IMR-90 (cell line): Measurements from ENCODE around the gene PDCD11. TPM values are rescaled to one million over a fixed set of nuclear protein-coding genes. Genes with fewer than 3 reads are reported as not detected.

Experiments used
- ATAC-seq: fragments of 200-7000 bp; cut with Tn5 transposase; 2 replicates; pipeline ENCODE4 v1.9.1; 2020; ENCODE audit warnings: low read depth, mild to moderate bottlenecking, moderate library complexity
- BruUV-seq: library from RNA; stranded (reverse); fragments of 400-500 nt; replicated peaks from 2 replicates; lab custom pipeline; 2021; lab: Mats Ljungman, UMichigan
- CTCF ChIA-PET: fragments of 300-600 bp; formaldehyde crosslinking; extraction: SDS; loops from one replicate; lab custom pipeline; 2021; ENCODE audit warnings: antibody characterized with exemption; lab: Yijun Ruan, JAX
- POLR2A ChIA-PET: fragments of 300-600 bp; sonication (Branson Sonifier 250); formaldehyde crosslinking; loops from one replicate; lab custom pipeline; 2022; ENCODE audit warnings: antibody characterized with exemption; ENCODE audit not compliant: unreplicated experiment; lab: Charles Lee
- DNase-seq: peaks from one replicate; pipeline ENCODE4 v3.0.0; 2013
- H2AFZ ChIP-seq: replicated peaks from 2 replicates; pipeline ENCODE3; 2013; ENCODE audit warnings: low read length, mild to moderate bottlenecking; ENCODE audit not compliant: poor library complexity
- H2AK5ac ChIP-seq: 2 replicates; pipeline ENCODE4 v1.6.1; 2013; ENCODE audit warnings: low read depth, low read length, inconsistent platforms
- H2AK9ac ChIP-seq: replicated peaks from 2 replicates; pipeline ENCODE3; 2013; ENCODE audit warnings: mild to moderate bottlenecking, low read depth, low read length, moderate library complexity; ENCODE audit not compliant: poor library complexity
- H2BK120ac ChIP-seq: 2 replicates; pipeline ENCODE4 v1.6.1; 2013; ENCODE audit warnings: low read depth, low read length, inconsistent platforms
- H2BK15ac ChIP-seq: 3 replicates; pipeline ENCODE4 v1.6.1; 2013; ENCODE audit warnings: low read depth, low read length, inconsistent platforms
- H2BK20ac ChIP-seq: 2 replicates; pipeline ENCODE4 v1.6.1; 2013; ENCODE audit warnings: low read depth, mild to moderate bottlenecking, inconsistent platforms, low read length, moderate library complexity
- H2BK5ac ChIP-seq: 2 replicates; pipeline ENCODE4 v1.6.1; 2013; ENCODE audit warnings: mild to moderate bottlenecking, low read depth, low read length, inconsistent platforms; ENCODE audit not compliant: poor library complexity, severe bottlenecking
- H3K14ac ChIP-seq: replicated peaks from 2 replicates; pipeline ENCODE4 v1.6.1; 2013; ENCODE audit warnings: low read depth, low read length, inconsistent platforms
- H3K18ac ChIP-seq: 2 replicates; pipeline ENCODE4 v1.6.1; 2013; ENCODE audit warnings: low read depth, low read length, control low read depth
- H3K23ac ChIP-seq: 2 replicates; pipeline ENCODE4 v1.6.1; 2013; ENCODE audit warnings: low read depth, low read length, inconsistent platforms
- H3K27ac ChIP-seq: 2 replicates; pipeline ENCODE4 v1.5.1; 2013; ENCODE audit warnings: mild to moderate bottlenecking, control low read depth, low read length; ENCODE audit not compliant: insufficient read depth
- H3K27me3 ChIP-seq: 2 replicates; pipeline ENCODE4 v1.6.1; 2013; ENCODE audit warnings: low read length; ENCODE audit not compliant: control insufficient read depth, insufficient read depth
- H3K36me3 ChIP-seq: 2 replicates; pipeline ENCODE4 v1.6.1; 2013; ENCODE audit warnings: low read length, mixed read lengths; ENCODE audit not compliant: control insufficient read depth, insufficient read depth
- H3K4ac ChIP-seq: 2 replicates; pipeline ENCODE4 v1.6.1; 2013; ENCODE audit warnings: low read depth, low read length, inconsistent platforms
- H3K4me1 ChIP-seq: 2 replicates; pipeline ENCODE4 v1.6.1; 2013; ENCODE audit warnings: low read length, mixed read lengths; ENCODE audit not compliant: control insufficient read depth, insufficient read depth
- H3K4me2 ChIP-seq: 2 replicates; pipeline ENCODE4 v1.6.1; 2013; ENCODE audit warnings: low read depth, mild to moderate bottlenecking, control low read depth, low read length, moderate library complexity
- H3K4me3 ChIP-seq: 2 replicates; pipeline ENCODE4 v1.5.1; 2013; ENCODE audit warnings: low read depth, mild to moderate bottlenecking, control low read depth, low read length, moderate library complexity; ENCODE audit not compliant: insufficient read depth
- H3K56ac ChIP-seq: 2 replicates; pipeline ENCODE4 v1.6.1; 2013; ENCODE audit warnings: low read length, inconsistent platforms; ENCODE audit not compliant: insufficient read depth; ENCODE audit errors: extremely low read depth
- H3K79me1 ChIP-seq, 2 experiments: 2 replicates each; pipeline ENCODE4 v1.6.1; 2013; ENCODE audit warnings: low read length in 2 of 2, inconsistent platforms in 1 of 2, low read depth in 1 of 2
- H3K9ac ChIP-seq: 2 replicates; pipeline ENCODE4 v1.6.1; 2013; ENCODE audit warnings: low read depth, low read length, control low read depth
- H3K9me1 ChIP-seq: 2 replicates; pipeline ENCODE4 v1.6.1; 2013; ENCODE audit warnings: low read length, inconsistent platforms; ENCODE audit not compliant: insufficient read depth
- H3K9me3 ChIP-seq: 2 replicates; pipeline ENCODE4 v1.6.1; 2013; ENCODE audit warnings: low read length; ENCODE audit not compliant: control insufficient read depth, insufficient read depth
- H4K20me1 ChIP-seq: 2 replicates; pipeline ENCODE4 v1.6.1; 2013; ENCODE audit warnings: low read length, inconsistent platforms; ENCODE audit not compliant: insufficient read depth
- H4K5ac ChIP-seq: 2 replicates; pipeline ENCODE4 v1.6.1; 2013; ENCODE audit warnings: mild to moderate bottlenecking, low read depth, low read length, control low read depth
- H4K8ac ChIP-seq, 2 experiments: 2 replicates each; pipeline ENCODE4 v1.6.1; 2013; ENCODE audit warnings: low read depth in 2 of 2, low read length in 2 of 2, control low read depth in 1 of 2, inconsistent platforms in 1 of 2
- H4K91ac ChIP-seq: 2 replicates; pipeline ENCODE4 v1.6.1; 2013; ENCODE audit warnings: low read depth, low read length, inconsistent platforms; ENCODE audit not compliant: insufficient read depth
- BHLHE40 ChIP-seq: fragments of 150-350 bp; IDR thresholded peaks from 2 replicates; pipeline ENCODE4 v1.6.1; 2016; ENCODE audit warnings: mild to moderate bottlenecking, low read depth, low read length
- CHD1 ChIP-seq: IDR thresholded peaks from 2 replicates; pipeline ENCODE4 v1.6.1; 2012; ENCODE audit warnings: low read depth, low read length, improper control_type of control experiment
- CTCF ChIP-seq: conservative IDR thresholded peaks from 2 replicates; pipeline ENCODE4 v1.5.1; 2012; ENCODE audit warnings: mild to moderate bottlenecking, low read depth, low read length, improper control_type of control experiment
- MAFK ChIP-seq: IDR thresholded peaks from 2 replicates; pipeline ENCODE4 v1.6.1; 2012; ENCODE audit warnings: low read depth, low read length, improper control_type of control experiment
- MAZ ChIP-seq: IDR thresholded peaks from 2 replicates; pipeline ENCODE4 v1.6.1; 2012; ENCODE audit warnings: low read depth, mild to moderate bottlenecking, low read length, improper control_type of control experiment, moderate library complexity, borderline replicate concordance
- MXI1 ChIP-seq: IDR thresholded peaks from 2 replicates; pipeline ENCODE4 v1.6.1; 2012; ENCODE audit warnings: low read depth, mild to moderate bottlenecking, low read length, moderate library complexity, borderline replicate concordance
- RCOR1 ChIP-seq: IDR thresholded peaks from 2 replicates; pipeline ENCODE4 v1.6.1; 2012; ENCODE audit warnings: mild to moderate bottlenecking, low read length, improper control_type of control experiment; ENCODE audit not compliant: insufficient replicate concordance
- SMC3 ChIP-seq: fragments of 150-350 bp; IDR thresholded peaks from 2 replicates; pipeline ENCODE4 v1.6.1; 2016; ENCODE audit warnings: low read depth, mild to moderate bottlenecking, antibody characterized with exemption, low read length, moderate library complexity
- WGBS, 2 experiments: methylation state at CpG; one replicate each; pipeline versions ENCODE4 v1.1.5 to v1.1.7; 2013; ENCODE audit warnings: missing lambda C conversion rate in 2 of 2; ENCODE audit not compliant: insufficient read length in 1 of 2; ENCODE audit errors: extremely low coverage in 2 of 2; 5-methylcytosine and 5-hydroxymethylcytosine counted together
- dilution Hi-C: fragments of 300-500 bp; cut with HindIII; formaldehyde crosslinking; loops from one replicate; pipeline ENCODE4 v1.14.3; 2018; ENCODE audit warnings: low sequenced_read_pairs; ENCODE audit not compliant: unreplicated experiment
- in situ Hi-C: fragments of 300-500 bp; cut with MboI; formaldehyde crosslinking; loops from 3 replicates; pipeline ENCODE4 v1.14.3; 2019; ENCODE audit warnings: low sequenced_read_pairs, inconsistent platforms, mixed read lengths
- intact Hi-C: fragments of 100-400 bp; cut with micrococcal nuclease; formaldehyde crosslinking; loops from 2 replicates; pipeline ENCODE4 v1.10.0; 2022
- polyA plus RNA-seq, 3 experiments: library from polyadenylated mRNA; depleted of rRNA; stranded (reverse); fragments of >200 nt; gene quantifications; 2 replicates each; pipeline ENCODE4 v1.2.3, GENCODE V29; 2012; ENCODE audit warnings: low replicate concordance in 1 of 3
- total RNA-seq: library from RNA; depleted of rRNA; stranded (reverse); fragments of >200 nt; gene quantifications from 2 replicates; pipeline ENCODE4 v1.2.3, GENCODE V29; 2012
- TF ChIP-seq, protein P1 (sequence below): fragments of 150-350 bp; IDR thresholded peaks from 2 replicates; pipeline ENCODE4 v1.6.1; 2016; ENCODE audit warnings: low read depth, mild to moderate bottlenecking, low read length, moderate library complexity, borderline replicate concordance

Gene PDCD11
- total and polyA plus RNA-seq, 2 of the 4 experiments (the other 2 are of a cell fraction) = 20.4 to 56.8 TPM

DNA sequence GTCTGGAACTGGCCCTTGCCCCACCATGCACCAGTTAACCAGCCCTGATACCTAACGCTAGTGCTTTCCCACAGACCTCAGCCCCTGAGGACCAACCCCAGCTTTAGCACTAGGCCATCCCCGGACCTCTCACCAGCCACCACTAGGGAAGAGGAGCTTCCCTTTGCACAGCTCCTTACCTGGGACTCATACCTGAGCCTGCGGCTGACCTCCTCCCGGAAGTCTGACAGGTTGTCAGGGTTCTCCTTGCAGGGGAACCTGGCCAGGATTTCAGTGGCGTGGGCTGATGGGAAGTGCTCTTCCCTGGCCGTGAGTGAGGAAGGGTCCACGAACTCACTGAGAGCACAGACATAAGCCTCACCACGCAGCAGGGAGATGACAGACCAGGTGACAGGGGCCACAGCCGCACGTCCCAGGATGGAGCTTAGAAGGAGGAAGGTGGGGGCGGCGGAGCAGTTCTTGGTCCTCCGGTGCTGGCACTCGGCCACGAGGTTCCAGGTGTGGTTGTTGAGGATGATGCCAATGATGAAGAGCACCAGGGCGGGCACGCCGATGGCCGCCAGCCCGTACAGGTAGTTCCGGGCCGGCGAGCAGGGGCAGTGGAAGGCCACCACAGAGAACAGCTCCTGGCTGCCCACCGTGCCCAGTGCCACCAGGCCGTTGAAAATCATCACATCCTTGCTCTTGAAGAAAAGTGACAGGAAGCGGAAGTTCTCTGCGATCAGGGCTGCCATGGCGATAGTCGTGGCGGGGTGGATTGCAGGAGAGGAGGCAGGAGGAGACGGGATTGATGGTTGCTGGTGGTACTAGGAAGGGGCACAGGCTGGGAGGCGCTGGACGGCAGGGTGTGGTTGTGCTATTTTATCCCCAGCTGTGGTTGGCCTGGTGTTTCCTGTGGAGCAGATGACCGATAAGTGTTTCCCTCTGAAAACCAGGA lies 53.0 kb downstream of the PDCD11 start:
- no peak; the same call in 1 of the 2 replicates for ATAC-seq
- no peak overlapping the region for H3K4ac ChIP-seq
- H2BK120ac ChIP-seq = no peak overlapping the region
- H3K27me3 ChIP-seq = no peaks in the 10 kb centered on the region
- peak overlapping the region; percentile 43; the same call in 1 of the 2 replicates for H2AK5ac ChIP-seq
- H3K56ac ChIP-seq = no peak overlapping the region
- no peak overlapping the region for H4K5ac ChIP-seq
- H4K20me1 ChIP-seq = peaks cover 12% of the 10 kb centered on the region; the same call in 1 of the 2 replicates
- no peak overlapping the region for H2BK20ac ChIP-seq
- ChIA-PET CTCF (no interaction called here), POLR2A (no interaction called here)
- TF ChIP-seq, protein P1, sequence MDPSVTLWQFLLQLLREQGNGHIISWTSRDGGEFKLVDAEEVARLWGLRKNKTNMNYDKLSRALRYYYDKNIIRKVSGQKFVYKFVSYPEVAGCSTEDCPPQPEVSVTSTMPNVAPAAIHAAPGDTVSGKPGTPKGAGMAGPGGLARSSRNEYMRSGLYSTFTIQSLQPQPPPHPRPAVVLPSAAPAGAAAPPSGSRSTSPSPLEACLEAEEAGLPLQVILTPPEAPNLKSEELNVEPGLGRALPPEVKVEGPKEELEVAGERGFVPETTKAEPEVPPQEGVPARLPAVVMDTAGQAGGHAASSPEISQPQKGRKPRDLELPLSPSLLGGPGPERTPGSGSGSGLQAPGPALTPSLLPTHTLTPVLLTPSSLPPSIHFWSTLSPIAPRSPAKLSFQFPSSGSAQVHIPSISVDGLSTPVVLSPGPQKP = no peak
- TF ChIP-seq BHLHE40 (no peak), CHD1 (no peak), MAZ (no peak), SMC3 (no peak), MAFK (no peak), RCOR1 (no peak), CTCF (no peak), MXI1 (no peak)
- H3K79me1 ChIP-seq = peaks cover 0 to 34% of the 10 kb centered on the region in 2 experiments; a peak in 1 of 4 replicates
- no TSS peak for BruUV-seq
- H3K18ac ChIP-seq = no peak overlapping the region
- WGBS, 2 experiments = 94% methylated on average over 22 of the region's 34 CpGs; no CpG with 5 or more reads in 1 of the 2 experiments
- H4K8ac ChIP-seq = no peak overlapping the region
- H3K9me3 ChIP-seq = no peaks in the 10 kb centered on the region
- H2BK5ac ChIP-seq = no peak overlapping the region
- dilution Hi-C loops (no loop called here), intact Hi-C loops (no loop called here), in situ Hi-C loops (no loop called here)
- no peak overlapping the region for H2AK9ac ChIP-seq
- no peak overlapping the region for H4K91ac ChIP-seq
- no peak overlapping the region for H2BK15ac ChIP-seq
- peaks cover 11% of the 10 kb centered on the region; the same call in 1 of the 2 replicates for H3K4me1 ChIP-seq
- H3K36me3 ChIP-seq = peaks cover 36% of the 10 kb centered on the region
- no peak overlapping the region for H3K4me2 ChIP-seq
- H3K4me3 ChIP-seq = no peak overlapping the region
- no peak overlapping the region for H3K27ac ChIP-seq
- H3K23ac ChIP-seq = no peak overlapping the region
- DNase-seq = no peak
- peaks cover 10% of the 10 kb centered on the region for H3K9me1 ChIP-seq
- H3K9ac ChIP-seq = no peak overlapping the region
- H2AFZ ChIP-seq = peak overlapping the region; percentile 2
- no peak overlapping the region for H3K14ac ChIP-seq
